K562 (cell line): ENCODE measurements around the gene COG4. TPM values are rescaled to one million over a fixed set of nuclear protein-coding genes. Genes with fewer than 3 reads are reported as not detected.

Experiments used
- CEBPZ ChIP-seq: fragments of 150-350 bp; IDR thresholded peaks from 2 replicates; pipeline ENCODE4 v1.6.1; 2014; ENCODE audit warnings: low read depth, mild to moderate bottlenecking, low read length, borderline replicate concordance
- HDGF ChIP-seq: fragments of 450-650 bp; IDR thresholded peaks from 2 replicates; pipeline ENCODE4 v1.6.1; 2016
- HMGN3 ChIP-seq: IDR thresholded peaks from 2 replicates; pipeline ENCODE4 v1.6.1; 2011; ENCODE audit warnings: borderline replicate concordance, low read depth, mild to moderate bottlenecking, mixed read lengths, low read length; ENCODE audit not compliant: insufficient read length; ENCODE audit errors: extremely low read depth
- MCM2 ChIP-seq: fragments of 450-650 bp; IDR thresholded peaks from 2 replicates; pipeline ENCODE4 v1.6.1; 2017; ENCODE audit warnings: low read depth, mild to moderate bottlenecking
- PBX2 ChIP-seq, 2 experiments: IDR thresholded peaks in 1 of 2; conservative IDR thresholded peaks in 1 of 2; 2 replicates each; pipeline ENCODE4 v1.6.1; 2016; ENCODE audit warnings: low read depth in 2 of 2, mild to moderate bottlenecking in 1 of 2, missing compliant biosample characterization in 1 of 2, missing genetic modification characterization in 1 of 2, moderate library complexity in 1 of 2
- SRSF9 ChIP-seq: fragments of 200-400 bp; formaldehyde crosslinking; IDR thresholded peaks from 2 replicates; pipeline ENCODE4 v1.6.1; 2017; ENCODE audit warnings: low read depth, low read length, borderline replicate concordance
- ZNF217 ChIP-seq: sonication (generic); formaldehyde crosslinking; IDR thresholded peaks from 2 replicates; pipeline ENCODE4 v1.8.0; 2022; ENCODE audit warnings: mild to moderate bottlenecking, missing genetic modification reagents
- ZNF224 ChIP-seq: sonication (generic); formaldehyde crosslinking; IDR thresholded peaks from 2 replicates; pipeline ENCODE4 v1.8.0; 2022; ENCODE audit warnings: mild to moderate bottlenecking, missing genetic modification reagents
- ZNF644 ChIP-seq: fragments of 200-800 bp; sonication (Bioruptor generic); IDR thresholded peaks from 2 replicates; pipeline ENCODE4 v1.6.1; 2016; ENCODE audit warnings: low read depth, missing genetic modification characterization, missing compliant biosample characterization
- polyA plus RNA-seq, 8 experiments: library from polyadenylated mRNA; depleted of rRNA in 4 of 8; stranded (reverse) in 5 of 8; unstranded in 3 of 8; fragments of >200 nt; fragmentation: Nextera tagmentation in 2 of 8; fragmentation: Illumina TruSeq in 1 of 8; extraction: Ambion mirVana in 2 of 8; extraction: Trizol in 1 of 8; gene quantifications; 2 replicates each; pipeline versions ENCODE4 v1.2.1 to v1.2.3, GENCODE V29; 2011 to 2014; ENCODE audit warnings: inconsistent platforms in 1 of 8, missing spikeins in 1 of 8
- total RNA-seq, 7 experiments: library from RNA; depleted of rRNA in 6 of 7; stranded (reverse); fragments of >200 nt in 6 of 7; fragmentation: Illumina TruSeq in 2 of 7; extraction: Trizol in 2 of 7; gene quantifications; 2 replicates each; pipeline versions ENCODE4 v1.2.1 to v1.2.3, GENCODE V29; 2011 to 2021; ENCODE audit warnings: low replicate concordance in 1 of 7
- TF ChIP-seq, protein P1 (sequence below): IDR thresholded peaks from 2 replicates; pipeline ENCODE4 v1.6.1; 2016; ENCODE audit warnings: missing genetic modification characterization, missing compliant biosample characterization
- TF ChIP-seq, protein P2 (sequence below): fragments of 250-450 bp; sonication (Bioruptor Pico); IDR thresholded peaks from 2 replicates; pipeline ENCODE4 v1.8.0; 2021; ENCODE audit warnings: moderate library complexity, mild to moderate bottlenecking, inconsistent platforms
- TF ChIP-seq, protein P3 (sequence below), 2 experiments: fragments of 200-800 bp in 1 of 2; sonication (Bioruptor generic) in 1 of 2; sonication (generic) in 1 of 2; formaldehyde crosslinking in 1 of 2; IDR thresholded peaks in 1 of 2; conservative IDR thresholded peaks in 1 of 2; 2 replicates each; pipeline versions ENCODE4 v1.5.0 to v1.6.1; 2016 to 2020; ENCODE audit warnings: missing compliant biosample characterization in 1 of 2, missing genetic modification characterization in 1 of 2, missing genetic modification reagents in 1 of 2

Gene COG4
- total and polyA plus RNA-seq, 9 of the 15 experiments (the other 6 are each of a cell fraction or from before 2014, with no cell fraction given), result 13.7 to 73.9 (median 44.2) TPM

DNA sequence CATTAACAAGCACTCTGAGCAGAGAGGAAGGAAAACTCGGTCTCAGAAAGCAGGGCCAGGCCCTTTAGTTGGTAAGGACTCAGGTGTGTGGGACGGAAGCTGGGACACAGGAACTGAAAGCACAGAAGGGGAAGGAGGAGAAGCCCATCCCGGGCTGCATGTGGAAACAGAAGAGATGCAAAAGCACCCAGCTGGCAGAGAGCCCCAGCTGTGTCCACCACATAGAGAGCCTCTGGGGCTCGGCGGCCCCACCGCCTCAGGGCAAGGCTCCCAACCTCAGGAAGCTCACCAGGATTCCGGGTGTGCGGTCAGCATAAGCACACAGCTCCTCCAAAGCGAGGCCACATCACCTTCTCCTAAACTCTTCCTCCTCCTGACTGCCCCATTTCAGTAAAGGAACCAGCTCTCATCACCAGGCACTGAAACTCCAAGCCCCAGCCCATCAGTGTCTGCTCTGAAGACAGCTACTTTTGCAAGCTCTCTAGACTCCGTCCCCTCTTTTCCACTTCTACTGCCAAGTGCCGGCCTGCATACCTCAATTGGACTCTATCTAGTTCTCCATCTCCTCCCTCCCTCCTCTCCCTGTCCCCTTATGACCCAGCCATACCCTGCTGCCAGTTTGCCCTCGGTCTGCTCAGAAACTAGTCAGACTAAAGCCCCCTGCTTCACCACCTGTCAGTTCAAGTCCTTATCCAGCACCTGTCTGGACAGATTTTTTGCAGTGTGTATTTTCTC is 90.5 kb downstream of the COG4 start (continued):
- TF ChIP-seq, protein P1, sequence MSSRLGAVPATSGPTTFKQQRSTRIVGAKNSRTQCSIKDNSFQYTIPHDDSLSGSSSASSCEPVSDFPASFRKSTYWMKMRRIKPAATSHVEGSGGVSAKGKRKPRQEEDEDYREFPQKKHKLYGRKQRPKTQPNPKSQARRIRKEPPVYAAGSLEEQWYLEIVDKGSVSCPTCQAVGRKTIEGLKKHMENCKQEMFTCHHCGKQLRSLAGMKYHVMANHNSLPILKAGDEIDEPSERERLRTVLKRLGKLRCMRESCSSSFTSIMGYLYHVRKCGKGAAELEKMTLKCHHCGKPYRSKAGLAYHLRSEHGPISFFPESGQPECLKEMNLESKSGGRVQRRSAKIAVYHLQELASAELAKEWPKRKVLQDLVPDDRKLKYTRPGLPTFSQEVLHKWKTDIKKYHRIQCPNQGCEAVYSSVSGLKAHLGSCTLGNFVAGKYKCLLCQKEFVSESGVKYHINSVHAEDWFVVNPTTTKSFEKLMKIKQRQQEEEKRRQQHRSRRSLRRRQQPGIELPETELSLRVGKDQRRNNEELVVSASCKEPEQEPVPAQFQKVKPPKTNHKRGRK (tag), result no peak
- TF ChIP-seq ZNF217 (CRISPR knock-in tag) (no peak), CEBPZ (no peak), SRSF9 (no peak), ZNF644 (tag) (peak; percentile 71; the same call in 1 of the 2 replicates), HDGF (no peak; the same call in 1 of the 2 replicates), HMGN3 (no peak), PBX2 (CRISPR knock-in tag; IDR thresholded peaks at IDR 0.05; ENCODE audit: low read depth) (no peak), PBX2 (tag; conservative IDR thresholded peaks at IDR 0.05; ENCODE audit: low read depth) (0 out of 2 replicates have a peak, but pooled peaks have one; percentile 4), MCM2 (no peak), ZNF224 (CRISPR knock-in tag) (no peak)
- TF ChIP-seq, protein P2, sequence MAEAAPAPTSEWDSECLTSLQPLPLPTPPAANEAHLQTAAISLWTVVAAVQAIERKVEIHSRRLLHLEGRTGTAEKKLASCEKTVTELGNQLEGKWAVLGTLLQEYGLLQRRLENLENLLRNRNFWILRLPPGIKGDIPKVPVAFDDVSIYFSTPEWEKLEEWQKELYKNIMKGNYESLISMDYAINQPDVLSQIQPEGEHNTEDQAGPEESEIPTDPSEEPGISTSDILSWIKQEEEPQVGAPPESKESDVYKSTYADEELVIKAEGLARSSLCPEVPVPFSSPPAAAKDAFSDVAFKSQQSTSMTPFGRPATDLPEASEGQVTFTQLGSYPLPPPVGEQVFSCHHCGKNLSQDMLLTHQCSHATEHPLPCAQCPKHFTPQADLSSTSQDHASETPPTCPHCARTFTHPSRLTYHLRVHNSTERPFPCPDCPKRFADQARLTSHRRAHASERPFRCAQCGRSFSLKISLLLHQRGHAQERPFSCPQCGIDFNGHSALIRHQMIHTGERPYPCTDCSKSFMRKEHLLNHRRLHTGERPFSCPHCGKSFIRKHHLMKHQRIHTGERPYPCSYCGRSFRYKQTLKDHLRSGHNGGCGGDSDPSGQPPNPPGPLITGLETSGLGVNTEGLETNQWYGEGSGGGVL (CRISPR knock-in tag), result no peak
- TF ChIP-seq, protein P3, sequence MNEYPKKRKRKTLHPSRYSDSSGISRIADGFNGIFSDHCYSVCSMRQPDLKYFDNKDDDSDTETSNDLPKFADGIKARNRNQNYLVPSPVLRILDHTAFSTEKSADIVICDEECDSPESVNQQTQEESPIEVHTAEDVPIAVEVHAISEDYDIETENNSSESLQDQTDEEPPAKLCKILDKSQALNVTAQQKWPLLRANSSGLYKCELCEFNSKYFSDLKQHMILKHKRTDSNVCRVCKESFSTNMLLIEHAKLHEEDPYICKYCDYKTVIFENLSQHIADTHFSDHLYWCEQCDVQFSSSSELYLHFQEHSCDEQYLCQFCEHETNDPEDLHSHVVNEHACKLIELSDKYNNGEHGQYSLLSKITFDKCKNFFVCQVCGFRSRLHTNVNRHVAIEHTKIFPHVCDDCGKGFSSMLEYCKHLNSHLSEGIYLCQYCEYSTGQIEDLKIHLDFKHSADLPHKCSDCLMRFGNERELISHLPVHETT (CRISPR knock-in tag; conservative IDR thresholded peaks at IDR 0.05 in 1 of 2, IDR thresholded peaks at IDR 0.05 in 1 of 2), result 0 out of 4 replicates have a peak, but pooled peaks of 1 of the 2 experiments have one; percentile 14
